Measurements from ENCODE around the gene TNFRSF1A. TPM values are rescaled to one million over a fixed set of nuclear protein-coding genes. Genes with fewer than 3 reads are reported as not detected.

Gene TNFRSF1A
- total and polyA plus RNA-seq, 7 donors = 38.8 to 224 (median 117) TPM

DNA sequence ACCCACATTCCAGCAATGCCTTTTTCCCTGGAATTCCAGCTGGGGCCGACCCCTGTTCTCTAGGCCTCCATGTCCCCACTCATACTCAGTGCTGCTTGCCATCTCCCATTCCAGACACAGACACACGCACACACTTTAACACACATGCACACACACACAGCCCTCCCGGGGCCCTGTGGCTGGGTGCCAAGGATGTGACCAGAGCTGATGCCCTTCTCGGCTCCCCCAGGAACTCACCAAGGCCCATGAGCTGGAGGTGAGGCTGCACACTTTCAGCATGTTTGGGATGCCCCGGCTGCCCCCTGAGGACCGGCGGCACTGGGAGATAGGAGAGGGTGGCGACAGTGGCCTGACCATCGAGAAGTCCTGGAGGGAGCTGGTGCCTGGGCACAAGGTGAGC is 27.1 kb downstream of the TNFRSF1A start:
- Histone ChIP-seq H3K27ac (no peak overlapping the region), H3K9me3 (no peaks in the 10 kb centered on the region), H3K27me3 (ENCODE audit: insufficient read depth in 3 of 3, low read length in 2 of 3) (peaks cover 0 to 20% (median 10%) of the 10 kb centered on the region in 3 donors), H3K4me3 (no peak overlapping the region), H3K4me1 (no peaks in the 10 kb centered on the region), H3K36me3 (ENCODE audit: insufficient read depth in 1 of 2, low read depth in 1 of 2) (no peaks in the 10 kb centered on the region)
- ATAC-seq (no peak), DNase-seq (no peak)
- intact Hi-C loops (cut with DNase I) = no loop called here
- 81 to 87% (median 83%) methylated on average over 9 of the region's 9 CpGs for WGBS, 3 donors
- TF ChIP-seq, protein P1, sequence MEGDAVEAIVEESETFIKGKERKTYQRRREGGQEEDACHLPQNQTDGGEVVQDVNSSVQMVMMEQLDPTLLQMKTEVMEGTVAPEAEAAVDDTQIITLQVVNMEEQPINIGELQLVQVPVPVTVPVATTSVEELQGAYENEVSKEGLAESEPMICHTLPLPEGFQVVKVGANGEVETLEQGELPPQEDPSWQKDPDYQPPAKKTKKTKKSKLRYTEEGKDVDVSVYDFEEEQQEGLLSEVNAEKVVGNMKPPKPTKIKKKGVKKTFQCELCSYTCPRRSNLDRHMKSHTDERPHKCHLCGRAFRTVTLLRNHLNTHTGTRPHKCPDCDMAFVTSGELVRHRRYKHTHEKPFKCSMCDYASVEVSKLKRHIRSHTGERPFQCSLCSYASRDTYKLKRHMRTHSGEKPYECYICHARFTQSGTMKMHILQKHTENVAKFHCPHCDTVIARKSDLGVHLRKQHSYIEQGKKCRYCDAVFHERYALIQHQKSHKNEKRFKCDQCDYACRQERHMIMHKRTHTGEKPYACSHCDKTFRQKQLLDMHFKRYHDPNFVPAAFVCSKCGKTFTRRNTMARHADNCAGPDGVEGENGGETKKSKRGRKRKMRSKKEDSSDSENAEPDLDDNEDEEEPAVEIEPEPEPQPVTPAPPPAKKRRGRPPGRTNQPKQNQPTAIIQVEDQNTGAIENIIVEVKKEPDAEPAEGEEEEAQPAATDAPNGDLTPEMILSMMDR (IDR thresholded peaks at IDR 0.05) = no peak

DNA sequence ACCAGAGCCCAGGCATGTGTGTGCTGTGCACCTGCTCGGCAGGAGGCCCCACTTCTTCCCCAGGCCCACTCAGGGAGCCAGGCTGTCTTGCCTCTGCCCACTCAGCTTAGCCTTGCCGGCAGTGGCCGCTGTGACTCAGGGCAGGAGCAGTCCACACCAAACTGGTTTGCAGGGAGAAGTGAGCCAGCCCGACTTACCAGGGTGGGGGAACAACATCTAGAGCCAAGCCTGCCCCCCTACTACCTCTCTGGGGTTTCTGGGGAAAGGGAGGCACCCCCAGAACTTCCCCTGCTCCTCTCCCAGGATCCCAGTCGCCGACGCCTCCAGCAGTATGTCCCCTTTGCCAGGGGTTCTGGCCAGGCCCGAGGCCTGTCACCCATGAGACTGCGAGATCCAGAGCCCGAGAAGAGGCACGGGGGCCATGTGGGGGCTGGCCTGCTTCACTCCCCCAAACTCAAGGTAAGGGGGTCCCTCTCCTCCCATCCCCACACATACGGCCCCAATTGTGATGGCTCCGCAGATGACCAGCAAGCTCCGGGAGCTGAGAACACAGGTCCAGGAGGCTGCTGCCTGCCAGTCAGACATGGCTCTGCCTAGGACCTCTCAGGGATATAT is 28.4 kb downstream of the TNFRSF1A start:
- no peak for ATAC-seq
- intact Hi-C loops (cut with DNase I) = no loop called here
- TF ChIP-seq, protein P1 (IDR thresholded peaks at IDR 0.05) = no peak
- 90 to 96% (median 91%) methylated on average over 13 to 14 of the region's 14 CpGs for WGBS, 3 donors
- H3K9me3 ChIP-seq = no peaks in the 10 kb centered on the region
- H3K27me3 ChIP-seq (ENCODE audit: insufficient read depth in 3 of 3, low read length in 2 of 3) = peaks cover 0 to 20% (median 10%) of the 10 kb centered on the region in 3 donors
- H3K4me1 ChIP-seq = no peaks in the 10 kb centered on the region
- DNase-seq = no peak
- H3K36me3 ChIP-seq (ENCODE audit: insufficient read depth in 1 of 2, low read depth in 1 of 2) = no peaks in the 10 kb centered on the region
- no peak overlapping the region for H3K27ac ChIP-seq
- H3K4me3 ChIP-seq = no peak overlapping the region

DNA sequence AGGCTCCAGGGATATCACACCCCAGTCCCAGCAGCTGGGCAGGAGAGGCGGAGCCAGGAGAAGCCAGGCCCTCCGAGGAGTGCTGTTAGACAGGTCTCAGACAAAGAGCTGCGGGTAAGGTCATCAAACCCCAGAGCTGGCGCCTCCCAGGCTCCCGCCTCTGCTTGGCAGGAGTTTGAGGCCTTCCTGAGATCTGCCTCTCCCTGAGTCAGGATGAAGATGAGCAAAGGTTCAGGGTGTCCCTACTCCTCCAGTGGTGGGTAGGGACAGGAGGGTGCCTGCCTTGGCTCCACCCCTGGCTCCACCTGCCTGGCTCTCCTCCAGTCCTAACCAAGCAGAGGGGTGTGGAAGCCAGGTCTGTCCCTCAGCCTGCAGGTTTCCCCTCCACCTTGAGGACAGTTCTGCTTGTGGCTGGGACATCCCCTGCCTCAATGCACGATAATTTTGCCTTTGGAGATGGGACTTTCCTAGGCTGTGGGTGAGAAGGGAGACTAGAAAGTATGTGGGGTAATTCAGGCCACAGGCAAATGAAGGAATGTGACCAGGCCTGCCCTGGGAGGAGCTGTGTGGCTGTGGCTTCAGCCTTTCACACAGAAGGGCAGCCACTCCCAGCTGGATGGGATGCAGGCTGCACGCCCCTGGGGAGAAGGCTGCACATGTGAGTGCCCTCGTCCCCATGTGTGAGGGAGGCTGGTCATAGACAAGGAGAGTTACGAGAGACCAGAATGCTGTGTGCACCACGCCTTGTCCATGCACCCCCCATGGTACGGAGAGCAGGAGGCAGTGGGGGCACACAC is 29.1 kb downstream of the TNFRSF1A start:
- no peak overlapping the region for H3K4me3 ChIP-seq
- no peak overlapping the region for H3K27ac ChIP-seq
- 76 to 85% (median 76%) methylated on average over 11 of the region's 11 CpGs for WGBS, 3 donors
- no peaks in the 10 kb centered on the region for H3K9me3 ChIP-seq
- DNase-seq = no peak
- ATAC-seq = peak in 1 of 4 donors; percentile 17
- TF ChIP-seq, protein P1 (IDR thresholded peaks at IDR 0.05) = no peak
- intact Hi-C loops (cut with DNase I) = no loop called here
- H3K4me1 ChIP-seq = no peaks in the 10 kb centered on the region
- no peaks in the 10 kb centered on the region for H3K36me3 ChIP-seq (ENCODE audit: insufficient read depth in 1 of 2, low read depth in 1 of 2)
- peaks cover 0 to 20% (median 10%) of the 10 kb centered on the region in 3 donors for H3K27me3 ChIP-seq (ENCODE audit: insufficient read depth in 3 of 3, low read length in 2 of 3)

DNA sequence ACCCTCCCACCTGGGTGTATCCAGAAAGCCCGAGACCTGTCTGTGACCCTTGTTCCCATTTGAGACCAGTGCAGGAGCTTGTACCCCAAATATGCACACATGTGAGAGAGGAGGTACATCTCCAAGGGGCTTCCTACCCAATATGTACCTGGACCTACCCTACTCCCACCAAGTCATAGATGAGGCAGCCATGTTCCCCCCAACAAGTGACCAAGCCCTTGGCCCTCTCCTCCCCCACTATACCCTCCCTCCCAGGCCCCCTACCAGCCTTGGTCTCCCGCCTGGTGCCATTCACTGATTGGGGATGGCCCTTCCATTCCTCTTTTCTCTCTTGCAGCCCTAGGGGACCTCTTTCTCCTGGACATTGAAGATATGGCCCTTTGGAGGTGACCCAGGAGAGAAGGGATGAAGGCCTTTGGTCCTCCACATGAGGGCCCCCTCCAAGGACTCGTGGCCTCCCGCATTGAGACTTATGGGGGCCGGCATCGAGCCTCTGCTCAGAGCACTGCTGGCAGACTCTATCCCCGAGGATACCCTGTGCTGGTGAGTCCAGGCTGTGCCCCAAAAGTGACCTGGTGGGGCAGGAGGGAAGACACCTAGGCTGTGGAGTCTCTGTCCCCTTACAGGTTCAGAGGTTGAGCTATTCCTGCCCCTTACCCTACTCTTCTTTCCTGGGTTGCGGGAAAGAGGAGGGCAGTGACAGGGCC is 29.9 kb downstream of the TNFRSF1A start:
- H3K36me3 ChIP-seq (ENCODE audit: insufficient read depth in 1 of 2, low read depth in 1 of 2) = no peaks in the 10 kb centered on the region
- intact Hi-C loops (cut with DNase I) = no loop called here
- ATAC-seq = no peak
- DNase-seq = no peak
- no peak overlapping the region for H3K27ac ChIP-seq
- H3K9me3 ChIP-seq = no peaks in the 10 kb centered on the region
- H3K27me3 ChIP-seq (ENCODE audit: insufficient read depth in 3 of 3, low read length in 2 of 3) = peaks cover 0 to 20% (median 10%) of the 10 kb centered on the region in 3 donors
- TF ChIP-seq, protein P1 (IDR thresholded peaks at IDR 0.05) = no peak
- H3K4me3 ChIP-seq = no peak overlapping the region
- 90 to 95% (median 92%) methylated on average over 8 of the region's 8 CpGs for WGBS, 3 donors
- H3K4me1 ChIP-seq = no peaks in the 10 kb centered on the region

All from psoas muscle (tissue), 8 donors.